Uterus (tissue), 4 donors: Measurements from ENCODE around the gene ZNF639. TPM values are rescaled to one million over a fixed set of nuclear protein-coding genes. Genes with fewer than 3 reads are reported as not detected.
"Not testable (repeated sequence)": the region's sequence is repeated elsewhere in the genome, so short reads cannot be mapped to it uniquely, and the experiment has no call there.

ENCODE experiments used
- DNase-seq, 2 donors: peaks; one replicate each; pipeline ENCODE4 v3.0.0-alpha.2; 2019 to 2020
- H3K27ac ChIP-seq, 2 donors: fragments of 200-600 bp; sonication (generic); 1 replicate in 1 of 2; 2 replicates in 1 of 2; pipeline ENCODE4 v1.5.1; 2016 to 2018
- H3K27me3 ChIP-seq, 2 donors: fragments of 200-600 bp; sonication (generic); one replicate each; pipeline ENCODE4 v1.5.1; 2018 to 2019; ENCODE audit warnings: control low read depth in 1 of 2
- H3K36me3 ChIP-seq, 2 donors: fragments of 200-600 bp; sonication (generic); one replicate each; pipeline ENCODE4 v1.5.1; 2019; ENCODE audit warnings: control low read depth in 1 of 2
- H3K4me1 ChIP-seq, 2 donors: fragments of 200-600 bp; sonication (generic); one replicate each; pipeline ENCODE4 v1.5.1; 2018 to 2019; ENCODE audit warnings: control low read depth in 1 of 2
- H3K4me3 ChIP-seq, 2 donors: fragments of 200-600 bp; sonication (generic); 1 replicate in 1 of 2; 2 replicates in 1 of 2; pipeline ENCODE4 v1.5.1; 2018 to 2019; ENCODE audit warnings: mild to moderate bottlenecking in 1 of 2
- H3K9me3 ChIP-seq, 2 donors: fragments of 200-600 bp; sonication (generic); one replicate each; pipeline ENCODE4 v1.5.1; 2019; ENCODE audit warnings: control low read depth in 1 of 2
- POLR2A ChIP-seq, 2 donors: fragments of 450-650 bp; IDR thresholded peaks; one replicate each; pipeline ENCODE4 v1.6.1; 2016; ENCODE audit warnings: antibody characterized with exemption in 2 of 2, mild to moderate bottlenecking in 1 of 2, moderate library complexity in 1 of 2
- intact Hi-C: fragments of 100-400 bp; cut with DNase I; formaldehyde crosslinking; loops from one replicate; pipeline ENCODE4 v1.15.1; 2023; ENCODE audit warnings: low total_unique reads
- total RNA-seq, 4 donors: library from RNA; depleted of rRNA in 3 of 4; stranded (reverse); fragments of >200 nt in 3 of 4; gene quantifications; one replicate each; pipeline versions ENCODE4 v1.1.0 to v1.2.4, GENCODE V29; 2014 to 2023
- TF ChIP-seq, protein P1 (sequence below), 4 experiments: fragments of 200-600 bp in 2 of 4; fragments of 450-650 bp in 2 of 4; sonication (generic) in 2 of 4; IDR thresholded peaks; one replicate each; pipeline ENCODE4 v1.5.1; 2016 to 2019; ENCODE audit warnings: antibody characterized with exemption in 4 of 4, mild to moderate bottlenecking in 2 of 4, moderate library complexity in 1 of 4
- donor health status: DM: yes; HTN: yes; CAD: no.

Gene ZNF639
- total RNA-seq, 4 donors from 2014 or later, result 53.0 to 92.6 (median 65.6) TPM

- H3K4me3 ChIP-seq, result no peak overlapping the region
- TF ChIP-seq, protein P1, sequence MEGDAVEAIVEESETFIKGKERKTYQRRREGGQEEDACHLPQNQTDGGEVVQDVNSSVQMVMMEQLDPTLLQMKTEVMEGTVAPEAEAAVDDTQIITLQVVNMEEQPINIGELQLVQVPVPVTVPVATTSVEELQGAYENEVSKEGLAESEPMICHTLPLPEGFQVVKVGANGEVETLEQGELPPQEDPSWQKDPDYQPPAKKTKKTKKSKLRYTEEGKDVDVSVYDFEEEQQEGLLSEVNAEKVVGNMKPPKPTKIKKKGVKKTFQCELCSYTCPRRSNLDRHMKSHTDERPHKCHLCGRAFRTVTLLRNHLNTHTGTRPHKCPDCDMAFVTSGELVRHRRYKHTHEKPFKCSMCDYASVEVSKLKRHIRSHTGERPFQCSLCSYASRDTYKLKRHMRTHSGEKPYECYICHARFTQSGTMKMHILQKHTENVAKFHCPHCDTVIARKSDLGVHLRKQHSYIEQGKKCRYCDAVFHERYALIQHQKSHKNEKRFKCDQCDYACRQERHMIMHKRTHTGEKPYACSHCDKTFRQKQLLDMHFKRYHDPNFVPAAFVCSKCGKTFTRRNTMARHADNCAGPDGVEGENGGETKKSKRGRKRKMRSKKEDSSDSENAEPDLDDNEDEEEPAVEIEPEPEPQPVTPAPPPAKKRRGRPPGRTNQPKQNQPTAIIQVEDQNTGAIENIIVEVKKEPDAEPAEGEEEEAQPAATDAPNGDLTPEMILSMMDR (IDR thresholded peaks at IDR 0.05), result no peak
- no peak for TF ChIP-seq POLR2A (IDR thresholded peaks at IDR 0.05)
- no peaks in the 10 kb centered on the region for H3K27me3 ChIP-seq
- H3K36me3 ChIP-seq, result no peaks in the 10 kb centered on the region
- H3K27ac ChIP-seq, result no peak overlapping the region
- no peak for DNase-seq
- no peaks in the 10 kb centered on the region for H3K9me3 ChIP-seq
- H3K4me1 ChIP-seq, result no peaks in the 10 kb centered on the region
- intact Hi-C loops, result no loop called here
Observed at GRCh38 chr3:179301645-179302044, 21.2 kb upstream of the ZNF639 start.

GRCh38 chr3:179302111-179302510 is 20.7 kb upstream of the ZNF639 start:
- H3K36me3 ChIP-seq, result no peaks in the 10 kb centered on the region
- no peaks in the 10 kb centered on the region for H3K27me3 ChIP-seq
- intact Hi-C loops, result no loop called here
- no peak for DNase-seq
- H3K9me3 ChIP-seq, result no peaks in the 10 kb centered on the region
- H3K4me1 ChIP-seq, result no peaks in the 10 kb centered on the region
- no peak overlapping the region for H3K4me3 ChIP-seq
- no peak for TF ChIP-seq POLR2A (IDR thresholded peaks at IDR 0.05)
- TF ChIP-seq, protein P1 (IDR thresholded peaks at IDR 0.05), result no peak
- no peak overlapping the region for H3K27ac ChIP-seq

DNA sequence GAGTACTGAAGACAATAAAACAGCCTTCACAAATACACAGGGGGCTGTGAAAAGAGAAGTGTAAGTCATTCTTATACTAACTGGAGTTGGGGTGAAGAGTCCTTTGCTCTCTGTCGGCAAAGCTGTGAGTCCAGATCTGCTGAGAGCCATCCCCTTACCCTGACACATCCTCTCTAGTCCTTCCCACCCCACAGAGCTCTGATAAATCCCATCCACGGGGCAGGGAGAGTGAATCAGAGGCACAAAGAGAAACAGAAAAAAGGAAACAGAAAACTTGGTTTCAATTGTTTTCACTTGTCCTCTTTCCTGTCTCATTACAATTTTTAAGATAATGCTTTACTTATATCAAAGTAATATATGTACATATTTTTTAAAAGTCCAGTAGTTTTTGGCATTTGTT is 18.2 kb upstream of the ZNF639 start:
- no peaks in the 10 kb centered on the region for H3K27me3 ChIP-seq
- H3K9me3 ChIP-seq, result no peaks in the 10 kb centered on the region
- DNase-seq, result no peak
- no peaks in the 10 kb centered on the region for H3K4me1 ChIP-seq
- no peak overlapping the region for H3K4me3 ChIP-seq
- H3K36me3 ChIP-seq, result no peaks in the 10 kb centered on the region
- intact Hi-C loops, result no loop called here
- TF ChIP-seq POLR2A (IDR thresholded peaks at IDR 0.05), result no peak
- TF ChIP-seq, protein P1 (IDR thresholded peaks at IDR 0.05), result no peak
- no peak overlapping the region for H3K27ac ChIP-seq

DNA sequence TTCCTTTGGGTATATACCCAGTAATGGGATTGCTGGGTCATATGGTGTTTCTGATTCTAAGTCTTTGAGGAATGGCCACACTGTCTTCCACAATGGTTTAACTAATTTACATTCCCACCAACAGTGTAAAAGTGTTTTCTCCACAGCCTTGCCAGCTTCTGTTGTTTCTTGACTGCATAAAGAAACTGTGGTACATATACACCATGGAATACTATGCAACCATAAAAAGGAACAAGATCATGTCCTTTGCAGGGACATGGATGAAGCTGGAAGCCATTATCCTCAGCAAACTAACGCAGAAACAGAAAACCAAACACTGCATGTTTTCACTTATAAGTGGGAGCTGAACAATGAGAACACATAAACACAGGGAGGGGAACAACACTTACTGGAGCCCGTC is 15.5 kb upstream of the ZNF639 start:
- H3K27me3 ChIP-seq, H3K4me3 ChIP-seq, H3K36me3 ChIP-seq, H3K4me1 ChIP-seq, H3K27ac ChIP-seq, DNase-seq, intact Hi-C loops, H3K9me3 ChIP-seq: not testable (repeated sequence)

DNA sequence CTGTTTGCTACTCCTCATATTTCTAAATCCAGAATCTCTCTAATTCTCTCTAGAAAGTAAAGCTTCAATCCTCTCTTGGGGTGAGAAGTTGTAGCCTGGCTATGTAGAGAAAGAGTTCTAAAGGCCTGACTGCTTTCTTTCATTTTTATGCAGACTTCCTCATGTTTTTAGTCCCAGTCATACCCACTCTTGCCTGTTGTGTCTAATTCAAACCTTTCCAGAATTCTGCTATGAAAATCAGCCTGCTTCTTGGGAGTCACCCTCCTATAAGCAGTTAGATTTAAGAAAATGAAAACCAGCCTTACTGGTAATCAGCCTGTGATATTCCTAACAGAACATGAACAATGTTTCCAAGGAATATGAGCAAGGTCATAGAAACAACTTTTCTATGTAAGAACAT is 14.8 kb upstream of the ZNF639 start:
- TF ChIP-seq POLR2A (IDR thresholded peaks at IDR 0.05), result no peak
- TF ChIP-seq, protein P1 (IDR thresholded peaks at IDR 0.05), result no peak
- Histone ChIP-seq H3K27ac (no peak overlapping the region), H3K27me3 (no peaks in the 10 kb centered on the region), H3K9me3 (no peaks in the 10 kb centered on the region), H3K36me3 (no peaks in the 10 kb centered on the region), H3K4me3 (no peak overlapping the region), H3K4me1 (no peaks in the 10 kb centered on the region)
- DNase-seq, result no peak
- intact Hi-C loops, result no loop called here
